Aorta (tissue), 5 donors: ENCODE results near the gene ARHGAP23. TPM values are rescaled to one million over a fixed set of nuclear protein-coding genes. Genes with fewer than 3 reads are reported as not detected.

Experiments
- ATAC-seq: fragments of 200-7000 bp; cut with Tn5 transposase; one replicate; pipeline ENCODE4 v1.9.1; 2022; ENCODE audit warnings: moderate library complexity; ENCODE audit not compliant: low FRiP score
- DNase-seq, 2 donors: peaks; one replicate each; pipeline ENCODE4 v3.0.0-alpha.2; 2020
- H3K27ac ChIP-seq, 2 donors: one replicate each; pipeline ENCODE4 v1.5.1; 2013; ENCODE audit warnings: low read length in 2 of 2, mild to moderate bottlenecking in 2 of 2, moderate library complexity in 2 of 2, control low read depth in 1 of 2, inconsistent platforms in 1 of 2, low read depth in 1 of 2
- H3K27me3 ChIP-seq, 2 donors: one replicate each; pipeline ENCODE4 v1.6.1; 2013; ENCODE audit warnings: control low read depth in 1 of 2, low read length in 1 of 2, mild to moderate bottlenecking in 1 of 2, moderate library complexity in 1 of 2; ENCODE audit not compliant: insufficient read depth in 2 of 2, control insufficient read depth in 1 of 2
- H3K36me3 ChIP-seq, 2 donors: one replicate each; pipeline ENCODE4 v1.6.1; 2013; ENCODE audit warnings: control low read depth in 1 of 2, low read length in 1 of 2, mild to moderate bottlenecking in 1 of 2; ENCODE audit not compliant: insufficient read depth in 2 of 2, control insufficient read depth in 1 of 2
- H3K4me1 ChIP-seq, 2 donors: one replicate each; pipeline ENCODE4 v1.6.1; 2013; ENCODE audit warnings: low read length in 2 of 2, control low read depth in 1 of 2, mild to moderate bottlenecking in 1 of 2, moderate library complexity in 1 of 2; ENCODE audit not compliant: insufficient read depth in 2 of 2, control insufficient read depth in 1 of 2
- H3K4me3 ChIP-seq, 2 donors: one replicate each; pipeline ENCODE4 v1.5.1; 2013; ENCODE audit warnings: low read length in 2 of 2, control low read depth in 1 of 2, mild to moderate bottlenecking in 1 of 2
- H3K9me3 ChIP-seq: one replicate; pipeline ENCODE4 v1.6.1; 2013; ENCODE audit warnings: mild to moderate bottlenecking, low read length; ENCODE audit not compliant: control insufficient read depth
- WGBS, 2 donors: extraction: QIAGEN DNeasy Blood & Tissue Kit; methylation state at CpG; one replicate each; pipeline ENCODE4 v1.1.7; 2013; 5-methylcytosine and 5-hydroxymethylcytosine counted together
- intact Hi-C, 2 donors: fragments of 100-400 bp; cut with DNase I; formaldehyde crosslinking; loops; one replicate each; pipeline versions ENCODE4 v1.14.2 to v1.15.0; 2022
- polyA plus RNA-seq, 2 donors: library from polyadenylated mRNA; stranded (reverse); fragments of 200-250 nt; gene quantifications; one replicate each; pipeline ENCODE4 v1.2.3, GENCODE V29; 2013
- total RNA-seq, 2 donors: library from RNA; stranded (reverse); fragmentation: NEBNext Ultra II Directional; extraction: Animal tissue kit (Norgen Biotek cat#: 25700); gene quantifications; one replicate each; pipeline ENCODE4 v1.2.1, GENCODE V29; 2021
- donor health status: healthy with polysubstance abuse.
- donor health status: Bipolar disorder and iron deficiency.
- donor health status: DM: no; HTN: no; CAD: no.
- donor health status: DM: no; HTN: no; CAD: no.
- donor health status: DM: yes; HTN: yes; CAD: no.

ARHGAP23 gene
- total and polyA plus RNA-seq, 4 donors = 6.9 to 126 (median 70.6) TPM

GRCh38 chr17:38425744-38426143, 2.5 kb upstream of the ARHGAP23 start:
- Histone ChIP-seq H3K4me1 (peaks cover 2% of the 10 kb centered on the region in 2 donors), H3K9me3 (no peaks in the 10 kb centered on the region), H3K27ac (peak overlapping the region in 1 of 2 donors; percentile 43), H3K36me3 (no peaks in the 10 kb centered on the region), H3K27me3 (no peaks in the 10 kb centered on the region), H3K4me3 (no peak overlapping the region)
- 69 to 78% methylated on average over 9 of the region's 9 CpGs for WGBS, 2 donors
- intact Hi-C loops = no loop called here
- DNase-seq (no peak), ATAC-seq (no peak)

DNA sequence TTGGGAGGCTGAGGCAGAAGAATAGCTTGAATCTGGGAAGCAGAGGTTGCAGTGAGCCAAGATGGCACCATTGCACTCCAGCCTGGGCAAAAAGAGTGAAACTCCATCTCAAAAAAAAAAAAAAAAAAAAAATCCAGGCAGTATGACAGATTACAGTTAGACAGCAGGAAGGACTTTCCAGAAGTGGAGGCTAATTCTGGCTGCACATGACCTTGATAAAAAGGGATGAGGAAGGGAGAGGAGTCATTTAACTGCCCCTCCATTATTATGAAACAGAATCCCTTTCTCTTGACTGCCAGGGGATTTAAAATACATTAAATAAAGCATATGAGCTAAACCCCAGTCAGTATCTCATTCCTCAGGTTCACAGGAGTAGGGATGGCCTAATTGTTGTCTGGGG, 1.8 kb upstream of the ARHGAP23 start:
- Histone ChIP-seq H3K9me3 (no peaks in the 10 kb centered on the region), H3K27me3 (no peaks in the 10 kb centered on the region), H3K4me1 (peaks cover 2% of the 10 kb centered on the region in 2 donors), H3K27ac (peak overlapping the region in 1 of 2 donors; percentile 4), H3K4me3 (no peak overlapping the region), H3K36me3 (no peaks in the 10 kb centered on the region)
- intact Hi-C loops = no loop called here
- ATAC-seq (no peak), DNase-seq (no peak)

- H3K9me3 ChIP-seq = no peaks in the 10 kb centered on the region
- no peaks in the 10 kb centered on the region for H3K27me3 ChIP-seq
- peak overlapping the region; percentile 57 to 97 for H3K4me3 ChIP-seq
- intact Hi-C loops = no loop called here
- DNase-seq (no peak), ATAC-seq (no peak)
- peaks cover 2% of the 10 kb centered on the region in 2 donors for H3K4me1 ChIP-seq
- H3K36me3 ChIP-seq = no peaks in the 10 kb centered on the region
- 55 to 57% methylated on average over 7 of the region's 7 CpGs for WGBS, 2 donors
- peak overlapping the region; percentile 23 to 94 for H3K27ac ChIP-seq
Measured at GRCh38 chr17:38427160-38427949, 909 bp upstream of the ARHGAP23 start.

DNA sequence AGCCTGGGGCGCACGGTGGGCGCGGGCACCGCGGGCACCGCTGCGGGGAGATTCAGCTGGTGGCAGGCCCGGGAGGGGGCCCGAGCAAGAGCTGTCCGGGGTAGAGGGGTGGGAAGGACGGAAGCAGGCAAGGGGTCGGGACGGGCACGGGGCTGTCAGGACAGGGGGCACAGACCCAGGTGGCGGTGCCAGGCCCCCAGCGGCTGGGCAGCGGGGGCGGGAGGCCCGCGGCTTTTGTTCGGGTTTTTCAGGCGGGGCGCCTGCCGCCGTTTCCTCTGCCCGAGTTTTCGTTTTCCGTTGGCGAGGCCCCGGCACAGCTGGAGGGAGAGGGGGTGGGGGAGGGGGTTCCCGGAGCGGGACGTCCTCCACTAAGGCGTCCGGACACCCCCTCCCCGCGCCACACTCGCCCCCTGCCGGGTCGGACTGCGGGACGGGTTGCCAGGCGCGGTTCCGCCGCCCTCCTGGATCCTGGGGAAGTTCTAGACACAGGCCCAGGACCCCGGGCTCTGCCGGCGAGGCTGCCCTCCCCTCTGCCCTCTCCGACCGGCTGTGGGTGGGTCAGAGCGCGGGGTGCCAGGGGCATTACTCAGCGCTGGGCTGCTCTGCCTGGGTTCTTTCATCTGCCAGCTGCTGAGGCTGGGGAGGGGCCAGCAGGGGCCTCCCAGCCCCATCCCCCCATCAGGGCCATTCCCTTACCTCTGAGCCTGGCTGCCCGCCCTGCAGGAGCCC, 543 bp downstream of the ARHGAP23 start:
- Histone ChIP-seq H3K27ac (peak overlapping the region; percentile 20 to 85), H3K27me3 (no peaks in the 10 kb centered on the region), H3K9me3 (no peaks in the 10 kb centered on the region), H3K4me3 (peak overlapping the region; percentile 57 to 97), H3K36me3 (no peaks in the 10 kb centered on the region), H3K4me1 (peaks cover 2% of the 10 kb centered on the region in 2 donors)
- WGBS, 2 donors = 1% methylated on average over 37 to 56 of the region's 56 CpGs
- intact Hi-C loops = loop anchor here in 1 of 2 donors (2.0 kb wide), 1 partner anchor 36 kb away; no protein-coding TSS in a partner anchor
- DNase-seq (peak; percentile 83 to 93), ATAC-seq (peak; percentile 85)

GRCh38 chr17:38429476-38430100, 1.3 kb downstream of the ARHGAP23 start:
- Histone ChIP-seq H3K4me1 (peaks cover 2% of the 10 kb centered on the region in 2 donors), H3K36me3 (no peaks in the 10 kb centered on the region), H3K27me3 (no peaks in the 10 kb centered on the region), H3K27ac (peak overlapping the region; percentile 45 to 85), H3K9me3 (no peaks in the 10 kb centered on the region), H3K4me3 (peak overlapping the region in 1 of 2 donors; percentile 97)
- 19 to 20% methylated on average over 9 of the region's 9 CpGs for WGBS, 2 donors
- intact Hi-C loops = loop anchor here in 1 of 2 donors (2.0 kb wide), 1 partner anchor 35 kb away; no protein-coding TSS in a partner anchor
- DNase-seq (no peak), ATAC-seq (no peak)

- peak overlapping the region in 1 of 2 donors; percentile 85 for H3K27ac ChIP-seq
- intact Hi-C loops = no loop called here
- no peaks in the 10 kb centered on the region for H3K27me3 ChIP-seq
- H3K36me3 ChIP-seq = no peaks in the 10 kb centered on the region
- WGBS, 2 donors = 8 to 20% methylated on average over 3 of the region's 3 CpGs
- DNase-seq (no peak), ATAC-seq (no peak)
- no peak overlapping the region for H3K4me3 ChIP-seq
- H3K9me3 ChIP-seq = no peaks in the 10 kb centered on the region
- H3K4me1 ChIP-seq = peaks cover 2% of the 10 kb centered on the region in 2 donors
Measured at GRCh38 chr17:38430316-38430715, 2.1 kb downstream of the ARHGAP23 start.

GRCh38 chr17:38430822-38431221, 2.6 kb downstream of the ARHGAP23 start:
- Histone ChIP-seq H3K36me3 (no peaks in the 10 kb centered on the region), H3K4me3 (no peak overlapping the region), H3K9me3 (no peaks in the 10 kb centered on the region), H3K27ac (no peak overlapping the region), H3K4me1 (peaks cover 2% of the 10 kb centered on the region in 2 donors), H3K27me3 (no peaks in the 10 kb centered on the region)
- DNase-seq = no peak
- no peak for ATAC-seq
- intact Hi-C loops = no loop called here
- 50 to 52% methylated on average over 2 of the region's 2 CpGs for WGBS, 2 donors

DNA sequence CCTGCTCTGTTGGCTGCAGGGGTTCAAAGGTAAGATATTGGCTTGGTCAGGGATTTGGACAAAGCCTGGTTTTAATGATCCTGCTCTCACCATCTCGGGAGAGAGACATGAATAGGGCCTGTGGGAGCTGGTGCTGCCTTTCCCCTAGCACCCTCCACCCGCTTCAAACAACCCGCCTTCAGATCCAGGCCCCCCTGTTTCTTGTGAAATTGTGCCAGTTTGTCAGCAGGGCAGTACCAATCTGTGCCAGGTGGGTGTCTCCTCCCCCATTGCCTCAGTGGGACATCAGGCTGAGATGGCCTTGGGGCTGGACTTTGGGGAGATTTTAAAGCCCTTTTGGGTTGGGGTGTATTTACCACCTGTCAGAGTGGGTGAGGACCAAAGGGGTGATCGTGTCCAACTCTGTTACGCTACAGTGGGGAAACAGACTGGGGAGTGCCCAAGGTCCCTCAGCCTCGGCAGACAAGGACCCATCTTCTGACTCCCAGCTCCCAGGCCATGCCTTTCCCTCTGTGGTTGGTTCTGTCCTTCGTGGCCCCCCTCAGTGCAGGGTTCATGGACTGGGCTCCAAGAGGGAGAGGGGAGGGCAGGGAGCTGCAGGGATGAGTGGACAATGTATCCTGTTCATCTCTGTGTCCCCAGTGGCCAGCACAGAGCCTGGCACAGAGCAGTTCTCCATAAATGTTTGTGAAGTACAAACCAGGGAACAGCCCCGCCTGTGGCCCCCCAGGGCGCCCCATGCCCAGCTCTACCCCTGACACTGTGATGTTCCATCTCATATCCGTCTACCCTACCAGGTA, 3.3 kb downstream of the ARHGAP23 start:
- intact Hi-C loops = no loop called here
- Histone ChIP-seq H3K36me3 (no peaks in the 10 kb centered on the region), H3K27ac (no peak overlapping the region), H3K27me3 (no peaks in the 10 kb centered on the region), H3K9me3 (no peaks in the 10 kb centered on the region), H3K4me3 (no peak overlapping the region), H3K4me1 (peaks cover 2% of the 10 kb centered on the region in 2 donors)
- ATAC-seq = no peak
- no peak for DNase-seq
- WGBS, 2 donors = 82 to 86% methylated on average over 10 of the region's 10 CpGs
